ENCODE measurements around the gene LRRC53.

- TF ChIP-seq CTCF (IDR thresholded peaks at IDR 0.05) (no peak), EZH2 (IDR thresholded peaks at IDR 0.05; ENCODE audit: borderline replicate concordance, insufficient read depth, low read depth, low read length, poor library complexity, severe bottlenecking) (no peak)
These were observed 44.5 kb downstream of the LRRC53 start for GRCh38 chr1:74467786-74468377.
